ENCODE data around the gene PPP1R16B. TPM values are rescaled to one million over a fixed set of nuclear protein-coding genes. Genes with fewer than 3 reads are reported as not detected.
"Not testable (repeated sequence)": the region's sequence is repeated elsewhere in the genome, so short reads cannot be mapped to it uniquely, and the experiment has no call there.

PPP1R16B gene
- total RNA-seq, 1 donor from 2014 or later = 13.0 TPM

GRCh38 chr20:38810926-38811630 is 5.6 kb downstream of the PPP1R16B start:
- no peak overlapping the region for H3K27ac ChIP-seq
- intact Hi-C loops (cut with DNase I) = no loop called here
- H3K36me3 ChIP-seq = no peaks in the 10 kb centered on the region
- no peaks in the 10 kb centered on the region for H3K9me3 ChIP-seq
- H3K4me3 ChIP-seq = no peak overlapping the region
- peaks cover 35% of the 10 kb centered on the region for H3K4me1 ChIP-seq
- no peak for DNase-seq
- TF ChIP-seq CTCF (IDR thresholded peaks at IDR 0.05) = no peak
- ATAC-seq = no peak
- H3K27me3 ChIP-seq (ENCODE audit: low read depth) = peaks cover 19% of the 10 kb centered on the region

DNA sequence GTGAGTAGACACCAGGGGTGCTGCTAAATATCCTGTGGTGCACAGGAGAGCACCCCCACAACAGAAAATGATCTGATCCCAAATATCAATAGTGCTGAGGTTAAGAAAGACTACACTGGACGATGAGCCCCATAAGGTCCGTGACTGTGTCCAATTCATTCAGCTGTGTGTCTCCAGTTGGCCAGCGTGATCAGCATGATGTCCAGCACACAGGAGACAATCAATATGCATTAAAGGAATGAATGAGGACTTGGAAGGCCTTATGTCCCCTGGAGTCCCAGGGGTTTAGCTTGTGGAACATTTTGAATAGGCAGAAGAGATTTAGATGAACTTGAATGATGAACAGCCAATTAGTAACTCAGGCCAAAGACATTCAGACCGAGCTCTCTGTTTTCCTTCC is 6.3 kb downstream of the PPP1R16B start:
- H3K9me3 ChIP-seq = no peaks in the 10 kb centered on the region
- H3K4me3 ChIP-seq = no peak overlapping the region
- no peak overlapping the region for H3K27ac ChIP-seq
- H3K36me3 ChIP-seq = no peaks in the 10 kb centered on the region
- DNase-seq (no peak), ATAC-seq (no peak)
- intact Hi-C loops (cut with DNase I) = no loop called here
- peaks cover 12% of the 10 kb centered on the region for H3K27me3 ChIP-seq (ENCODE audit: low read depth)
- H3K4me1 ChIP-seq = peaks cover 29% of the 10 kb centered on the region
- TF ChIP-seq CTCF (IDR thresholded peaks at IDR 0.05) = no peak

DNA sequence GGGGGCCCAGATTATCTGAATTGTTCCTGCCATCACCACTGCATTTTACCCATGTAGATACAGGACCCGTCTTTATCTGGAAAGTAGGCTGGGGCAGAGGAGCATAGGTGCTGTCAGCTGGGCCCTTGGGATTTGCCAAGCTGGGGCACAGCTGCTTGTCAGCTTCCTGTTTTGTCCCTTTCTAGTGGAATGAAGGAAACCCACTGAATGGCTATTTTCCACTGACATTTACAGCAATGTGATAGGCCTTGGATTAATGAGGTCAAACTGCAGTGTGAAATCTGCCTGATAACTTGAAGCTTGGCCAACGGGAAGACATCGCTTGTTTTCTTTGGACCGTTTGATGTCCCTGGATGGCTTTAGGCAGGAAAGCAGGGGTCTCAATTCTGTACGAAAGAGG is 6.7 kb downstream of the PPP1R16B start:
- H3K9me3 ChIP-seq = no peaks in the 10 kb centered on the region
- H3K4me3 ChIP-seq = no peak overlapping the region
- H3K27ac ChIP-seq = no peak overlapping the region
- DNase-seq (no peak), ATAC-seq (no peak)
- H3K4me1 ChIP-seq = peaks cover 25% of the 10 kb centered on the region
- H3K36me3 ChIP-seq = no peaks in the 10 kb centered on the region
- TF ChIP-seq CTCF (IDR thresholded peaks at IDR 0.05) = no peak
- intact Hi-C loops (cut with DNase I) = no loop called here
- peaks cover 8% of the 10 kb centered on the region for H3K27me3 ChIP-seq (ENCODE audit: low read depth)

- Histone ChIP-seq H3K27me3 (ENCODE audit: low read depth) (peaks cover 3% of the 10 kb centered on the region), H3K36me3 (no peaks in the 10 kb centered on the region), H3K9me3 (no peaks in the 10 kb centered on the region), H3K4me3 (no peak overlapping the region), H3K4me1 (peaks cover 17% of the 10 kb centered on the region), H3K27ac (no peak overlapping the region)
- DNase-seq (no peak), ATAC-seq (no peak)
- TF ChIP-seq CTCF (IDR thresholded peaks at IDR 0.05) = no peak
- intact Hi-C loops (cut with DNase I) = no loop called here
Measured at GRCh38 chr20:38812709-38813573, 7.4 kb downstream of the PPP1R16B start.

GRCh38 chr20:38813574-38813962 is 8.1 kb downstream of the PPP1R16B start:
- H3K9me3 ChIP-seq; H3K36me3 ChIP-seq; H3K27me3 ChIP-seq (ENCODE audit: low read depth); ATAC-seq; H3K27ac ChIP-seq; DNase-seq; H3K4me3 ChIP-seq; intact Hi-C loops (cut with DNase I): not testable (repeated sequence)
- H3K4me1 ChIP-seq = peaks cover 13% of the 10 kb centered on the region

GRCh38 chr20:38815446-38815845 is 9.9 kb downstream of the PPP1R16B start:
- ATAC-seq (no peak), DNase-seq (no peak)
- H3K27ac ChIP-seq = no peak overlapping the region
- intact Hi-C loops (cut with DNase I) = no loop called here
- no peaks in the 10 kb centered on the region for H3K27me3 ChIP-seq (ENCODE audit: low read depth)
- H3K36me3 ChIP-seq = no peaks in the 10 kb centered on the region
- H3K4me1 ChIP-seq = peaks cover 5% of the 10 kb centered on the region
- no peaks in the 10 kb centered on the region for H3K9me3 ChIP-seq
- H3K4me3 ChIP-seq = no peak overlapping the region
- no peak for TF ChIP-seq CTCF (IDR thresholded peaks at IDR 0.05)
